ENCODE measurements around the gene CD300LB.

CD300LB gene

GRCh38 chr17:74547736-74548135 is 16.5 kb upstream of the CD300LB start:
- DNase-seq = no peak

- DNase-seq = no peak
Measured at GRCh38 chr17:74547264-74547663, 16.0 kb upstream of the CD300LB start.

GRCh38 chr17:74546586-74546985 is 15.3 kb upstream of the CD300LB start:
- no peak for DNase-seq

GRCh38 chr17:74545843-74546230 is 14.6 kb upstream of the CD300LB start, which contains the start of gene CD300C:
CD300C (minus strand) TSS chr17:74546115; CDS start chr17:74545782, 333 bp downstream.
- DNase-seq = no peak

GRCh38 chr17:74544991-74545842 is 13.9 kb upstream of the CD300LB start:
- DNase-seq = no peak

GRCh38 chr17:74543891-74544760 is 12.9 kb upstream of the CD300LB start:
- no peak for DNase-seq

- DNase-seq = no peak
Measured at GRCh38 chr17:74543406-74543805, 12.1 kb upstream of the CD300LB start.

DNA sequence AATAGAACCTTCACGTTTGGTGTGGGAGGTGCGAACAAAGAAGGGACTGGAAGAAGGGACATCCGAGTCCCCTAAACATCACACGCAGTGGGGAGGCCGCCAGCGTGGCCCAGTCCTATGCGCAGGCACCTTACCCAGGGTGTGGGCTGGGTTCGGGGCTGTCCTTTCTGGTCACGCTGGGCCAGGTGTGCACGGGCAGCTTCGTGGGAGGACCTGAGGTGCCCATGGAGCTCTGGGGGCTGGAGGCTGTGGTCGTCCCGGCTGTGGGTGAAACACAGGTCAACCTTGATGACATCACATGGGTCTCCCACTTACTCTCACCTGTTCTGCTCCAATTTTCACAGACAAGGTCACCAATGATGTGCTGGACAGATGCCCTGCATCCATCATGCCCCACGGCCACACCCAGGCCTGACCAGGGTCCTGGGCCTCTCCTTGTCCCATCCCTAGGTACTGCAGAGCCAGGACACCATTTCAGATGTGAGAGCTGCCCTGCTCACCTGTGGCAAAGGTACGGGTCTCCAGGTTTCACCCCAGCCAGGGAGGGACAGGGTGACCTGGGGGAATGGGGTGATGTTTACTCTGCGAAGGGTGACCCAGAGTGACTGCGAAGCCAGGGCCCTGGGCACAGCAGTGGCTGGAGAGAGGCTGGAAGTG is 11.6 kb upstream of the CD300LB start:
- no peak for DNase-seq

DNA sequence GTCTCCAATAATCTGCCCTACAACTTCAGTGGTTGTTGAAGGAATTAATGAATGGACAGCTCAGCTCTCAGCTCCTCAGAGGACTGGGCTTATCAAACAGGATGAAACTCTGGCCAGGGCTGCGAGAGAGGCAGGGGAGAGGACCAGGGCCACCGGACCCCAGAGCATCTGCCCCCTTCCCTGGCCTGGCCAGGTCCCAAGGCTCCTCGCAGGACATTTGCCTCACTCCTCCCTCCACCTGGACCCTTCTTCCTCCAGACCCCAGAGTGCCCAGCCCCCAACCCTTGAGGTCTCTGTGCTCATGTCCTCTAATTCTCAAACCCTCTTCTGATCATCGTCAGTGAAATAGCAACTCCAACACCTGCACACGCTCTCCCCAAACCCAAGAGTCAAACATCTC is 10.9 kb upstream of the CD300LB start:
- no peak for DNase-seq

DNA sequence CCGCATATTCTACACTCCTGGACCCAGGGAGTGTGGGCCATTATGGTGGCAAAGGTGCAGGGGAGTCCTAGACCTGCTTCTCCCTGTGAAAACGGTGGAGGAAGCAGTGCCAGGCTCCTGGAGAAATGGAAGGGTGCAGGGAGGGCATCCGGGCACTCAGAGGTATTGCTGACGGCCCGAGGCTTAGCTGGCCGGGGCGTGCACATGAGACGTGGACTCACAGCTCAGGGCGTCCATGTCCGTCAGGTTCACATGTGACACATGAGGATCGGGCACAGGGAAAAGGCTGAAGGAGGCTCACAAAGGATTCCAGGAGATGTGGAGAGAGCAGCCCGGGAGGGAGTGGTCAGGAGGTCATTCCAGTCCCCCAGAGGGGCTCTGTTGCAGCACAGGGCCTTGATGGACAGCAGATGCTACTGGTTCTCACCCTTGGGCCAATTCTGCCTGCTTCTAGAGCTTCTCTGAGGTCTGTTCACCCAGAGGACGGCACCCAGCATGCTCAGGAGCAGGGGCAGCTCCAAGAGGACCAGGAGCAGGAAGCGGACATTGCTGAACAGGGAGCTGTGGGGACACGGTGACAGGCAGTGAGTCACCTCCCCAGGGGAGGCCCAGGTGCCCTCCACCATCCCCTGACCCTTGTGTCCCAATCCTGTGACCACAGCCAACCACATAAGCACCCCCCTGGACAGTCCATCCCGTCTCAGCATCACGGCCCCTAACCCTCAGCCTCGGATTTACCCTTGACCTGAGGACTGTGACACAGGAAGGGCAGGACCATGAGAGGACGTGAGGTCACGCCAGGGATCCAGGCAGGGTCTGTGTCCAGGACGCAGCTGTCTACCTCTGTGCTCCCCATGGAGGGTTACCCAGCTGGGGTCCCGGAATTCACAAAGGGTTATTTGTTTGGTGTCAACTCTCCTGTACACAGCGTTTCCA is 10.2 kb upstream of the CD300LB start:
- no peak for DNase-seq

DNA sequence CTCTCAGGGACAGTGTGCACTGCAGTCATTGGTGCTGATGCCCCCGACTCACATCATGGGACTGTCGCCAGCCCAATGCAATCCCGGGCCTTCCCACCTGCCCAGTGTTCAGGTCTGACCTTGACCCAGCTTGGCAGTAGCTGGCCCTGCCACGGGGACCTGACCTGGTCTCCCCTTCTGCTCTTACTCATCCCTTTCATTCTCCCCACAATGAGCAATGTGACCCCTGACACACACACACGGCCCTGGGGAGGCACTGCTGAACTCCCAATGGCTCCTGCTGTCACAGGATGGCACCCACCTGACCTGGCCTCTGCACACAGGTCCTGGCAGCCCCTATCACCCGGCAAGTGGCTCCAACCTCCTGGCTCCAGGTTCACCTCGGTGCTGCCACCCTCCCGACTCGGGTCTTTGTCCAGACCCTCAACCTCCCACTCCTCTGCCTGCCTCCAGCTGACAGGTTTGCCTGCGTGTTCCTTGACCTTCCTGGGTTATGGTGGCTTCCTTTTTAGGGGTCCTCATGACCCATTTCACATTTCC is 8.1 kb upstream of the CD300LB start:
- DNase-seq = no peak

DNA sequence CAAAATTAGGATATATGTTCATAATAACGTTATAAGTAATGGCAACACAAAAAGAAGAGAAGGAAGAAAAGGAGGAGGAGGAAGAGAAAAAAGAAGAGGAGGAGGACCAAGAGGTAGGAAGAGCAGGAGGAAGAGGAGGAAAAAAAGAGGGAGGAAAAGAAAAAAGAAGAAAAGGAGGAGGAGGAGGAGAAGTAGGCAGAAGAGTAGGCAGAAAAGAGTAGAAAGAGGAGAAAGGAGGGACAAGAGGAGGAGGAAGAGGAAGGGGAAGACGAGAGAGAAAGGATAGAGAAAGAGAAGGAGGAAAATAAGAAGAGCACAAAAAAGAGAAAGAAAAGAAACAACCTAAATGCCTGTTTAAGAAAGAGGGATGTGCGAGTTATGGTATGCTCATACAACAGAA is 5.6 kb upstream of the CD300LB start:
- DNase-seq = no peak

- peak; percentile 26 for DNase-seq
Measured at GRCh38 chr17:74532115-74532514, 840 bp upstream of the CD300LB start.

- DNase-seq = peak; percentile 22
Measured at GRCh38 chr17:74530831-74531150, 484 bp downstream of the CD300LB start.

- peak; percentile 43 for DNase-seq
Measured at GRCh38 chr17:74529243-74529642, 2.0 kb downstream of the CD300LB start.

DNA sequence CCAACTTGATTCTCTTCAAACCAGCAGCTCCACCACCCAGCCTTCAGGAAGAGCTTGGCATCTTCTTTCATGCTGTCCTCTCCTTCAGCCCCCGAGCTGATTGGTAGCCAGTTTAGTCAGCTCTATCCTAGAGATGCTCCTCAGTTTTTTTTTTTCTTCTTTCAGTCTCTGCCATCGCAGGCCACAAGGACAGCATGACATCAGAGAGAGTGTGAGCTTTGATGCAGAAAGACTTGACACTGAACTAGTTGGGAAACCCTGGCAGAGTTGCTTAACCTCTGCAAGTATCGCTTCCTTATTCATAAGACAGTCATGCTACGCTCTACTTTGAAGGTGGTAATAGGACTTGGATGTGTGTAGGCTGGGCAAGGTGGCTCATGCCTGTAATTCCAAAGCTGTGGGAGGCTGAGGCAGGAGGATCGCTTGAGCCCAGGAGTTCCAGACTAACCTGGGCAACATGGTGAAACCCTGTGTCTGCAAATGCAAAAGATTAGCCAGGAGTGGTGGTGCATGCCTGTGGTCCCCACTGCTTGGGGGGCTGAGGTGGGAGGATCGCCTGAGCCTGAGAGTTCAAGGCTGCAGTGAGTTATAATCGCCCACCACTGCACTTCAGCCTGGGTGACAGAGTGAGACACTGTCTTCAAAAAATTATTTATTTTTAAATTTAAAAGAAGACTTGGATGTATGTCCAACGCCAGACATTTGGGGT is 2.6 kb downstream of the CD300LB start:
- DNase-seq = peak; percentile 23

DNA sequence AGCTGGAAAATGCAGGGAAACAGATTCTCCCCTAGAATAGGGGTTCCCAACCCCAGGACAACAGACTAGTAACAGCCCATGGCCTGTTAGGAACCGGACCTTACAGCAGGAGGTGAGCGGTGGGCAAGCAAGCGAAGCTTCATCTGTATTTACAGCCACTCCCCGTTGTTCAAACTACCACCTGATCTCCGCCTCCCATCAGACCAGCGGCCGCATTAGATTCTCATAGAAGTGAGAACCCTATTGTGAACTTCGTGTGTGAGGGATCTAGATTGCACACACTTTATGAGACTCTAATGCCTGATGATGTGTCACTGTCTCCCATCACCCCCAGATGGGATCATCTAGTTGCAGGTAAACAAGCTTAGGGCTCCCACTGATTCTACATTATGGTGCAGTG is 3.5 kb downstream of the CD300LB start:
- DNase-seq = peak; percentile 35

DNA sequence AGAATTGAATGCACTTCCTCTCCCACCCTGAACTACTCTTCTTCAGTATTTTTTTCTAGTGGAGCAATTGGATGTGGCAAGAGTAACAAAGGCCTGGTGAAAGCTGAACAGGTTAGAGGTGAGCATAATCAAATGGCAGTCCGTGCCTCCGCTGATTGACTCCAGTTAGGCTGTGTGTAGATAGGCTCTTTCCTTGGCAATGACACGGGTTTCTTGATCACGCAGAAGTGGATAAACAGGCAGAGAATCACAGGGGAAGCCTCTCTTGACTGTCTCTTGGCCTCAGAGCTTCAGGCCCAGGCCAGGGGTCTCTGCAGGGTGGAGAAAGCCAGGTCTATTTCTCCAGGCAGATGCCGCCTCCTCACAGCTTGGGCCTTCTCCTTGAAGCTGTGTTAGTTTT is 4.2 kb downstream of the CD300LB start:
- peak; percentile 45 for DNase-seq

GRCh38 chr17:74526681-74527080 is 4.6 kb downstream of the CD300LB start:
- peak; percentile 19 for DNase-seq

DNA sequence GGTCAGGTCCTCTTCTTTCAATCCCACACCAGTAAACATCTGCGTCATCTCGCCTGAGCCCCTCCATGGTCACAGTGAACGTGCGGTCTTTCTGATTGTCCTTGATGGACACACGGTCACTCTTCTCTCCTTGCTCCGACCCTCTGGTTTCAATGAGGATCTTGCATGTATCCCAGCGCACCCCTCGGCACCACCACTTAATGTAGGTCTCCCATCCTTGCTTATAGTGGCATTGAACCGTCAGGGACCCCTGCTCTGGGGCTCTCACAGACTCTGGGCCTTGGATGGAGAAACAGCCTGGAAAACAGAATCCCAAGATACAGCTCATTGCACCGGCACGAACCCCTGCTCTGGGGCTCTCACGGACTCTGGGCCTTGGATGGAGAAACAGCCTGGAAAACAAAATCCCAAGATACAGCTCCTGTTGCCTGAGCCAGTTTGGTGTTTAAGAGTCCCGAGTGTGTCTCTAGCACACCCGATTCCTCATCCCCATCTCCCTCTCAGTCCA is 5.4 kb downstream of the CD300LB start:
- DNase-seq = peak; percentile 29

DNA sequence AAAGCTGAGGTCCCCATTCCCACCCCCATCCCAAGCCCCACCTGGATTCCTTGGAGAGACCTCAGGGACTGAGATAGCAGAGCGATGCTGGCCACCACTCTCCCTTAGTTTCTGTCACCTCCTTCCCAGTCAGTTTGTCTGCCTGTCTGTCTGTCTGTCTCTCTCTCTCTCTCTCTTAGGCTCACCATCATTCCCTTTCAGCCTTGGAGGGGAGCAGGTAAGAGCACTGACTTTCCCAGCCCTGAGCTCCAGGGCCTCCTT is 5.9 kb downstream of the CD300LB start:
- peak; percentile 44 for DNase-seq

All from islet precursor cell (in vitro differentiated cells).